HG03521 (cell line): Measurements from ENCODE around the gene PNPLA7.

ENCODE experiments used
- ATAC-seq: cut with Tn5 transposase; IDR thresholded peaks from one replicate; pipeline ENCODE4 v1.9.1; 2021; ENCODE audit warnings: mild to moderate bottlenecking, moderate library complexity; ENCODE audit not compliant: unreplicated experiment

PNPLA7 gene

DNA sequence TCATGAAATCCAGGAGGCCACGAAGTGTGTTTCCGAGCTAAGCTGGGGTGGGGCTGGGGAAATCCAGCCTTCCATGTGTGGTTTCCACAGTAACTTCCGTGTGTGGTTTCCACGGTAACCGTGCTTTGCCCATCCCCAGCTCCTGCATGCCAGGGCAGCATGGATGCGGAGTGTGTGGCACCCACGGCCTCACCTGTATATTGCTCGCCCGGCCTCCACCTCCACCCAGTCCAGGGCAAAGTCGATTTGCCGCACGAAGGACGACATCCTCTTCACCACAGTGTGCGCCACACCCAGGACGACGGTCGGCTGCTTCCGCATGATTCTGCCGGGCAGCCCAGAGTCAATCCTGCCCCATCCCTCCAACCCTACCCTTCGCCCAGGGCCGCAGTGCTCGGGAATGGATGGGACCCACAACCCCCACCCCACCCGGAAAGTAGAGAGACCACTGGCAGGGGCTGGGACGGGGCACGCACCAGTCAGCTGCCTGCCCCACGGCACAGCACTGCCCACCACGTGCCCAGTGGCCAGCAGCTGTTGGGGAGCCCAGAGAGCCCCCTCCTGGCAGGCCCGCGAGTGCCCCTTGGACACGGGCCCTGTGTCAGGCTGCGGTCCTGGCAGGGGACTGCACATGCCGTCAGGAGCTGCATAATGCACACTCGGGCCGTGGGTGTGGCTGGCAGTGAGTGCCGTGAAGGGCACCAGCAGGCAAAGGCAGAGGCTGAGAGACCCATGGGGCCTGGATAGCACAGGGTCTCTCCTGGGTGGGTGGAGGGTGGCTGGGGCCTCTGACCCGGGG lies 52.1 kb downstream of the PNPLA7 start:
- no peak for ATAC-seq

DNA sequence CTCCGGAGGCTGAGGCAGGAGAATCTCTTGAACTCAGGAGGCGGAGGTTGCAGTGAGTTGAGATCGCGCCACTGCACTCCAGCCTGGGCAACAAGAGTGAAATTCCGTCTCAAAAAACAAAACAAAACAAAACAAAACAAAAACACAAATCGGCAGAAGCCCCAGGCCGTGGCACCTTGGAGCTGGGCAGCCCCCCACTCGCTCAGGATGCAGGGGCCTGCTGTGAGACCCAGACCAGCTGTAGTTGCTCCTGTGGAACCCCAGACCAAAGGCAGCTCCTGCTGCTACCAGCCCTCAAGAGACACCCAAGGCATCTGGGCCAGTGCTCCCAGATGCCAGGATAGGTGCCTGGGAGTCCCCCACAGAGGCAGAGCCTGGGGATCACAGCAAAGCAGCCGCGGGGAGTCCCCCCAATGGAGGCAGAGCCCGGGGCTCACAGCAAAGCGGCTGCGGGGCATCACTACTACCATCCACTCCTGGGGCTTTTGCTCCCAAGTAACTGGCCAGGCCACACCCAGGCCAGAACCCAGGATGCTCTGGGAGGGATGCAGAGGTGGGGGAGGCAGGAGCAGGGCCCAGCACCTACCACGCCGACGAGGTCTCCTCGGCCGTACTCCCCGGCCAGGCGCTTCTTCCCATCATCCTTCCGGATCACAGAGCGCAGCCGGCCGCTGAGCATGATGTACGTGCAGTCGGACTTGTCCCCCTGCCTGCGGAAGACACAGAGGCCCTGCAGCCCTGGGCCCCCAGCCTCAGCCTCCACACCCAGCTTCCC lies 53.4 kb downstream of the PNPLA7 start:
- ATAC-seq: no peak

DNA sequence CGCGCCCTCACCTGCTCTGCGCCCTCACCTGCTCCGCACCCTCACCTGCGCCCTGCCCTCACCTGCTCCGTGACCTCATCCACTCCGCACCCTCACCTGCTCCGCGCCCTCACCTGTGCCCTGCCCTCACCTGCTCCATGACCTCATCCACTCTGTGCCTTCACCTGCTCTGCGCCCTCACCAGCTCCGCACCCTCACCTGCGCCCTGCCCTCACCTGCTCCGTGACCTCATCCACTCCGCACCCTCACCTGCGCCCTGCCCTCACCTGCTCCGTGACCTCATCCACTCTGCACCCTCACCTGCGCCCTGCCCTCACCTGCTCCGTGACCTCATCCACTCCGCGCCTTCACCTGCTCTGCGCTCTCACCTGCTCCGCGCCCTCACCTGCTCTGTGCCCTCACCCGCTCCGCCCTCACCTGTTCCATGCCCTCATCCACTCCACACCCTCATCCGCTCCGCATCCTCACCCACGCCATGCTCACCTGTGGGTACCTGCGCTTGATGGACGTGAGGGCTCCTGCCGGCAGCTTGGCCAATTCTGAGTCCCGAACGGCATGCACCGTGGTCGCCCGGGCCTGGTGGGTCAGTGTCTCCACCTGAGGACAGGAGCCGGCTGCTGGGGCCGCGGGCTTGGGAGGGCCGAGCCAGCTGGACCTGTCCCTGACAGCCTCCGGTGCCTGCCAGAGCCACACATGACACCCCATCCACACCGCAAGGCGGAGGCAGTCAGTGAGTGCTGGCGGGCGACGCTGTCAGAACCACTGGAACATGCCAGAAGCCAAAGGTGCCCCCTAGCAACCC lies 55.5 kb downstream of the PNPLA7 start:
- no peak for ATAC-seq

DNA sequence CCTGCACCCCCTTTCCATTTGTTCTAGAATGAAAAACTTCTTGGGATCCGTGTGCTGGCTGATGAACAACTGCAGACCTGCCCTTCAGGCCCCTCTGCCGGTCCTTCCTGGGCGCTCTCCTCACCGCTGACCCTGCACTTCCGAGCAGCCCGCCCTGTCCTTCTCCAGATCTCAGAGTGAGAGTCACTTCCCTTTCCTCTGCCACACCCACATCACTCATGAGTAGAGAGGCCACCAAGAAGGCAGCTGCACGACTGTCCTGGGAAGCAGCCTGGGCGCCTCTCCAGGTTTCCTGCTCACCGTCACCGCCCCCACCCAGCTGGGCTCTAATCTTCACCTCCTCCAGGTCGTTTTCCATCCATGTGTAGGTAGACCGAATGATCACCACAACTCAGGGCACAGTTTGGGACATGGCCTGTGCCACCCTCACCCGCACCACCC lies 56.1 kb downstream of the PNPLA7 start:
- no peak for ATAC-seq

DNA sequence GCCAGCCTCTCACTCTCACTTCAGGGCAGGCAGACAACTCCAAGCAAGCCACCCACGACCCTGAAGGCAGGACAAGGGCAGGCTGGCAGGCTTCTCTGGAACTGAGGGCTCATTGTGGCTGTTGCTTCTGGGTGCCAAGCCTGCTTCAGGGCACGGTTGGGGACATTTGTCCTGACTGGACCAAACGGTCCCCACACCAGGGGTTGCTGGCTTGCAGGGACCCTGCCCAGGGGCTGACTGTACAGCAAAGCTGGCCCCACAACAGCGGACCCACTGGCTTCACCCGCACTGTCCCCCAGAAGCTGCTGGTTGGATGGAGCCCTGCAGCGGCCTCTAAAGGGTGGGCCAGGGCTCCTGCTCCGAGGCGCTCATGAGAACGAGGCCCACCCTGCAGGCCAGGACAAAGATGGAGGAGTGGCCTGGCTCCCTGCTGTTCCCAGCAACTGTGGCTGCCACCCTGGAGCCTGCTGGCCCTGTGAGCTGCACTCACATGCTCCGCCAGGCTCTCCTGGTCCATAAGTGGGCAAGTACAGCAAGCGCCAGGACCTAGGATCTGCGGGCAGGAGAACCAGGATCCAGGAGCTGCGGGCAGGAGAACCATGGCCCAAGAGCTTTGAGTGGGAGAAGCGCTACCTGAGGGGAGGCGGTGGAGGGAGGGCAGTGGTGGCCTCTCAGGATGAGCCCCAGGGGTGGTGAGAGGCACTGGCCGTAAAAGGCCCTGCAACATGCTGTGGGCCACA lies 56.7 kb downstream of the PNPLA7 start:
- ATAC-seq: no peak

DNA sequence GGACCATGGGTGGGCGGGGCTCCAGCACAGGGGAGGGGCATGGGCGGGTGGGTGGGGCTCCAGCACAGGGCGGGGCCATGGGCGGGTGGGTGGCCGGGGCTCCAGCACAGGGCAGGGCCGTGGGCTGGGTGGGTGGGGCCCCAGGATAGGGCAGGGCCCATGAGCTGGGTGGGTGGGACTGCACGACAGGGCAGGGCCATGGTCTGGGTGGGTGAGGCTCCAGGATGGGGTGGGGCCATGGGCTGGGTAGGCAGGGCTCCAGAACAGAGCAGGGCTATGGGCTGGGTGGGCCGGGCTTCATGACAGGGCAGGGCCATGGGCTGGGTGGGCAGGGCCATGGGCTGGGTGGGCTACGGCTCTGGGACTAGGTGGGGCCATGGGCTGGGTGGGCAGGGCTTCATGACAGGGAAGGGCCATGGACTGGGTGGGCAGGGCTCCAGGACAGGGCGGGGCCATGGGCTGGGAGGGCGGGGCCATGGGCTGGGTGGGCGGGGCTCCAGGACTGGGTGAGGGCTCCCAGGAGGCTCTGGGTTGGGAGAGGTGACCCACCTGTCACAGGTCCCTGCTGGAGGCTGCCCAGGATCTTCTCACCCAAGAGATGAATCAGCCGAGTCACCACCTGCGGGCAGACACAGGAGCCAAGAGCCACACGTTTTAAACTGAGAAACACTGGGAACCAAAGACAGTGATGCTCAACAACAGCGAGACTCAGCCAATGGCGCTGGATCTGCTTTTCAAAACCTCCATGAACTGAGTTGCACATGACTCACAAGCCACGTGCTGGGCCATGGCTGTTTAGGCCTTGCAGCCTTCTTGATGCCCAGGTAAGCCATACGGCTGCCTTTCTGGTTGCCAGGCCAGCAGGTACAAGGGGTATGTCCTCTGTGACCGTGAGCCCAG lies 57.5 kb downstream of the PNPLA7 start:
- no peak for ATAC-seq

DNA sequence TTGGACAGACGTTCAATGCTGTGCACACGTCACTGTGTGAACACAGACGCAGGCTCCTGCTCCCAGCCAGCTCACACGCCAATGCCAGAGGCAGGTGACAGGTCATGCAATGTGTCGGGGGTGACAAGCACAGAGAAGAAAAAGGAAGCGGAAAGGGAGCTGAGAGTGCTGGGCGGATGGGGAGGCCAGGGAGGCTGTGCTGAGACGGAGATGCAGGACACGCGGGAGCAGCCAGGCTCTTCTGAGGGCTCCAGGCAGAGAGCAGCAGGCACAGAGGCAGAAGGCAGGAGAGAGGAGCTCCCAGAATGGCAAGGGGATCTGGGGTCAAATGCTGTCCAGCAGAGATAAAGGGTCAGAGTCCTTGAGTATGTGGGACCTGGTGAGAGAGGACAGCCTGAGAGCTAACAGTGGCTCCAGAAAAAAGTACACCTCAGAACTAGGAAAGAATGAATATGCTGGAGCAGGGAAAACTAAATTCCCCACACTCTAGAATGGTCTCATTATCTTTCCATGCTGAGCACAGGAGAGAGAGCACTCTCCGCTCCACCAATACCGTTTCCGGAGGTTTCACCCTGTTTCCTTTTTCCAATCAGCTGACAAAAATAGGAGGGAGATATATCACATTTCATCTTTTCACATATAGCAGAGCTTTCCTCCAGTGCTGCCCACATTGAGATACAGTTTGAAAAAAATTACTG lies 58.3 kb downstream of the PNPLA7 start:
- no peak for ATAC-seq

DNA sequence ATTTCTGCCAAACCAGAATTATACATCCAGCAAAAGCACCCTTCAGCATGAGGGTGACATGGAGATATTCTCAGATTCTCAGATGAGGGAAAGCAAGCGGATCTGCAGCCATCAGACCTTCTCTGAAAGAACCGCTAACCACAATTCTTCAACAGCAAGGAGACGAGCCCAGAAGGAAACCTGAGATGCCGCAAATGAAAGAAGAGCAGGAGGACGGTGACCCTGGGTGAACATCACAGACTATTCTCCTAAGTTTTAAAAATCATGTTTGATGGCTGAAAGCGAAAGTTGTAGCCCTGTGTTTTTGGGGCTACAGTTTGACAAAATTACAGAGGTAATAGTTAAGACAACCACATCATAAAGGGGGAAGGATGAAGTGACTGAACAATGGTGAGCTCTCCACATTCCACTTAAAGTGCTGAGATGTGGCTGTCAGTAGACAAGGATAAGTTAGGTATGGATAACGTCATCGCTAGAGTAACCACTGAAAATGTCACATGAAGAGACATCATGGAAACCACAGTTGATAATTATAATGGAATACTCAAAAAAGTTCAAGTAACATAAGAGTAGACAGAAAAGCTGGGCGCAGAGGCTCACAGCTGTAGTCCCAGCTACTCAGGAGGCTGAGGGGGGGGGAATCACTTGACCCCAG lies 59.5 kb downstream of the PNPLA7 start:
- no peak for ATAC-seq

DNA sequence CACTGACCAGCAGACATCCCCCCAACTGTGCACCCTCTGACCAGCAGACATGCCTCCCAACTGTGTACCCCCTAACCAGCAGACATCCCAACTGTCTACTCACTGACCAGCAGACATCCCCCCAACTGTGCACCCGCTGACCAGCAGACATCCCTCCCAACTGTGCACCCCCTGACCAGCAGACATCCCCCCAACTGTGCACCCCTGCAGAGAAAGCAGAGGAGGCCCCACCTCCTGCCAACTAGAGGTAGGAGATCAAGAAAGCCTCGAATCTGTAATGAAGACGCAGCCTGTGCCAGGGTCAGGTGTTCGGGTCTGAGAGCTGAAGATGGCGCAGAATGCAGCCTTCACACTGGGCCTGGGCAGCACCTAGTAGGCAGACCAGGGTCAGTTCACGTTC lies 61.3 kb downstream of the PNPLA7 start:
- no peak for ATAC-seq

DNA sequence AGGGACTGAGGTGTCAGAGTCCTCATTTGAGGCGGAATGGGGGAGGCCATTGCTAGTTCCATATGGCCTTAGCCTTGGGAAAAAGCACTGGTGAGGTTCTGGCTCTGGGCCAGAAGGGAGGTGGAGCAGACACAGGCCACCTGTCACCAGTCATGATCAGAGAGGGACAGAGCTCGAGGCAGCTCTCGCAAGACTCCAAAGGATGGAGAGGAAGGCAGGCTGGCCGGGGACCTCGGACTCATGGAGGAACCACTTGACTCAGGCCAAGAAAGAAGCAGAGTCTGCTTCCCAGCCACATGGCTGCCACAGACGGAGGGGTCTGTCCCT lies 61.9 kb downstream of the PNPLA7 start:
- ATAC-seq: no peak

DNA sequence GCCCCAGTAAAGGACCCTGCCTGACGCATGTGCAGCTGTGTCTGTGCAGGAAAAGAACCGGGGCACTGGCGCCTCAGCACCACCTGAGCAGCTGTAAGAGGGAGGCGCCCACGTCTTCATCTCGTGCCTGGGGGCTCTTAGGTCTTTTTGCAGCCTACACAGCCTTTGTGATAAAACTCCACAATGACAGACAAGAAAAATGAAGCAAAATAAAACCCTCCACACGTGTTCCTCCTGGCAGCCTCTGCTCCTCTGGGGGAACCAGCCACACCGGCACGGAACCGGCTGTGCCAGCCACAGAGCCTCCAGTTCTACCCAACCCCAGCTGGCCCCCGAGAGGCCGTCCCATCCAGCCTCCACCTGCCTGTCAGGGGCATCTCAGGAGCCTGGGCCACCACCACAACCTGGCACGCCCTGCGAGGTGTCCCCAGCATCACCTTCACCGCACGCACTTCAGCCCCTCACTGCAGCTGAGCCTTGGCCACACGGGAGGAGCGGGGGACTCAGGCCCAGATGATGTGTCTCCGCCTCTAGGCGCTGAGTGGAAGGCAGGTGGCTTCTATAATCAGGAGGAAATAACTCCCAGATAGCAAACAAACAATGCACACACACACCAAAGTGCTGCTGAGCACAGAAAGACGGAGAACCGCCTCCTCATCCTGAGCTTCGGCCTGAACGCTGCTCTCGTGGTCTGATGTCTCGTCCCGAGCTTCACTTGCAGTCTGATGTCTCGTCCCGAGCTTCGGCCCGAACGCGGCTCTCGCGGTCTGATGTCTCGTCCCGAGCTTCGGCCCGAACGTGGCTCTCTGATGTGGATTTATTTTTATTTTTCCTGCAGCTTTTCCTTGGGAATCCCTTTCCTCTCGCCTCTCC lies 62.5 kb downstream of the PNPLA7 start:
- no peak for ATAC-seq

DNA sequence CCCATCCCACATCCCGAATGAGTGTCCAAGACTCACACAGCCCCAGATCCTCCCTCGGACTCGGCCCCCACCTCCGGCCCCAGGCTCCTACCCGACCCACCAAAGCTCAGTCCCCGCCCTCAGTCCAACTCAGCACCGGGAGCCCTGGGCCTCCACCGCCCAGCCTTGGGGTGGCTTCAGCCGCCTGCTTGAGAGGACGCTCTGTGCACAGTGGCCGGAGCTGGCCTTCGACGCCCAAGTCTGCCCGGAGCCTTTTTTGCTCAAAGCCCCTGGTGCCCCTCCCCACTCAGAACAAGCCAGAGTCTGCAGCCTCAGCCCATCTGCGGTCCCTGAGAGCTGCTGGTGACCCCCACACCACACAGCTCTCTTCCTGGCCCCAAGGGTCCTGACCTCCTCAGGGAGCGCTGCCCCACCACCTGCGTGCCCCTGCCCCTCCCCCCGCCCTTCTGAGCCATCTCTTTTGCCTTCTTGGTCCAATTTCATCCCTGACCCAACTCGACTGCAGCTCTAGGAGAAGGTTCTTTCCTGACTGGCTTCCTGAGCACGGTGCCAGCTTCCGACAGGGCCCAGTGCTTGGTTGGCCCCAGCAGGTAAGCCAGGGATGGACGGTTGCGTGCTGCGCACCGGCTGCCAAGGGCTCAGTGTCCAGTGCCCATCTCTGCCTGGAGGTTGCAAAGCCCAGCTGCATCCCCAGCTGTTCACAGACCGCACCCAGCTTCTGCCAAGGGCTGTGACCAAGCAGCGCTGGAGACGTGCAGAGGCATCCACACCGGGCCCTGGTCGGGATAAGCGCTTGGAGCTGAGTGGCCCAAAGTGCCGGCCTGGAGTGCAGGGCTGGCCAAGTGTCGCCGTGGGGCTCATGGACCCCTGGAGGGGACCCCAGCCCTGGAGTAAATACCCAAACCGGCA lies 63.4 kb downstream of the PNPLA7 start:
- ATAC-seq: no peak

DNA sequence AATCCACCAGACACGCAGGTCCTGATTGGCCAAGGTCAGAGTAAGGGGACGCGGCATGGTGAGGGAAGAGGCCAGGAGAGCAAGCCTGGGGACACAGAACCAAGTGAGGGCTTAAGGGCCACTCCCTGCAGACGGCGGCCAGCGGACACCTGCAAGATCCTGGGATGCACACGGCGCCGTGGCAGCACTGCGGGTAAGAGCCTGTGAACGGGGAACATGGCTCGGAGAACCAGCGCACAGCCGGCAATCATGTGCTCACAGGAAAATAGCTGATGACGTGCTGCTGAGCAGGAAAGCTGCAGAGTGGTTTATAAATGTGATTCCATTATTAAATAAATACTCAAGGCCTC lies 64.1 kb downstream of the PNPLA7 start:
- ATAC-seq: no peak

DNA sequence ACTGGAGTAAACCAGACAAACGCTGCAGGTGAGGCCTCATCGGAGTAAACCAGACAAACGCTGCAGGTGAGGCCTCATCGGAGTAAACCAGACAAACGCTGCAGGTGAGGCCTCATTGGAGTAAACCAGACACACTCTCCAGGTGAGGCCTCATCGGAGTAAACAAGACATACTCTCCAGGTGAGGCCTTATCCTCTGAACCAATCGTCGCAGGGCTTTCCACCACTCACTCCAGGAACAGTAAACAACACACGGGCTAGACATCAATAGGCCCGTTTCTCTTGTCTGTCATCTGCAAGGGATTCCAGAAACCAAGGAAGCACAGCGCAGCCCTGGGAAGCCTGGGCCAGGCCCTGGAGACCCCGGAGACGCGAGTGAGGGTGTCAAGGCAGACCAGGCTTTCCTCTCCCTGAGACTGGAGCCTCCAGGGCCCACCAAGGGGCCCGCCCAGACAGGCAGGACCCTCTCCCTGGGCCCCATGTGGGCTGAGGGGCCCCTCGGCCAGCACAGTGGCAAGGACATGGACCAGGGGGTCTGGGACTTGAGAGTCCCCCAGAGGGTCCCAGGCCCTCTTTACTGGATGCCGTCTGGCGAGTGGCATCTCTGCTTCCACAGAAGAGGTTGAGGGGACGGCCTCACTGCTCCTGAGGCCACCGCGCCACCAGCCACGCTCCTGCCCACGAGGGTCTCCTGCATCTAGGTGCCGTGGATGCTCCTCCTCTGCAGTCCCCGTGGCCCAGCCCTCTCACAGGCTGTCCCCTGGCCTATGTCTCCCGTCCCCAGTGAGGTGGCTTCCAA lies 64.7 kb downstream of the PNPLA7 start:
- no peak for ATAC-seq

DNA sequence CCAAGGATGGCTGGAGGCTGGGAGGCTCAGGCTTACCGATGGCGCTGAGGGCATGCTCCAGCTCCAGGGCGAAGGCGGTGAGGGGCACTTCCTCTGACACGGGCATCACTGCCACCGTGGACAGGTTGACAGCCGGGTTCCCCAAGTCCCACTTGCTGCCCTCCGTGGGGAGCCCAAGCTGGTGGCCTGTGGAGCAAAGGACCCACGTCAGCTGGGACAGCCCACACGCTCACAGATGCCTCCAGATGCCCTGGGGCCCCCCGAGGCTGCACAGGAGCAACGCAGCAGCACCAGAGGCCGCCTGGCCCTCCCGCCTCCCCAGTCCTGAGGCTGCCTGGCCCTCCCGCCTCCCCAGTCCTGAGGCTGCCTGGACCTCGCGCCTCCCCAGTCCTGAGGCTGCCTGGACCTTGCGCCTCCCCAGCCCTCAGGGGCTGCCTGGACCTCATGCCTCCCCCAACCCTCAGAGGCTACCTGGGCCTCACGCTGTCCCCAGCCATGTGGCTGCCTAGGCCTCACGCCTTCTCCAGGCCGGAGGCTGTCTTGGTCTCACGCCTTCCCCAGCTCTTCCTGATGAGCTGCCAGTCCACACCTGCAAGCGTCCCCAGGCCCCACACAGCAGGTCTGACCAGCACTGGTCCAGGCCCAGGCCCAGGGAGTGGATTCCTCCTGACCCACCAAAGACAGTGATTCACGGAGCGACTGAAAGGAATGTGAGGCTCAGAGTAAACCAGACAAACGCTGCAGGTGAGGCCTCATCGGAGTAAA lies 65.5 kb downstream of the PNPLA7 start:
- no peak for ATAC-seq
